Cerebellar nuclear complex (tissue), 1 donor: ENCODE data around the gene GPR162.
A peak's percentile ranks its signal among the peaks of the same experiment; 100 is the strongest.

ENCODE experiments used
- DNase-seq, 2 experiments: peaks; one replicate each; lab custom pipeline; 2025; lab: John Stamatoyannopoulos, UW

GPR162 gene

DNA sequence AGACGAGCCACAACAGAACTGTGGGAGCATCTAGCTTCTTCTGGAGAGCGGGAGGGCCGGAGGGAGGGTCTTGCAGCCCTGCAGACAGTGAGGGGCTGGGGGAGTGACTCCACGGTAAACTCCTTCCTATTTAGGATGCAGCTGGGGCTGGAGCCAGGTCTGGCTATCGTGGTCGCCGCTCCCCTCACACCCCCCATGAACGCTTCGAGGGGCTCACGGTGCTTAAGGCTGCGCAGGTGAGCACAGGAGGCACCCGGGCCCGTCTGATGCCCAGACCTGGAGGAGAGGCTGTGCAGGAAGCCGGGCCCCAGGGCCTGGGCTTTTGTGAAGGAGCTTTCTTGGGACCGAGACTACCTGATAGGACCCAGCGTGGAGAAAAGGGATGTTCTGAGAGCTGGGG is 15.2 kb downstream of the GPR162 start:
- DNase-seq: no peak

DNA sequence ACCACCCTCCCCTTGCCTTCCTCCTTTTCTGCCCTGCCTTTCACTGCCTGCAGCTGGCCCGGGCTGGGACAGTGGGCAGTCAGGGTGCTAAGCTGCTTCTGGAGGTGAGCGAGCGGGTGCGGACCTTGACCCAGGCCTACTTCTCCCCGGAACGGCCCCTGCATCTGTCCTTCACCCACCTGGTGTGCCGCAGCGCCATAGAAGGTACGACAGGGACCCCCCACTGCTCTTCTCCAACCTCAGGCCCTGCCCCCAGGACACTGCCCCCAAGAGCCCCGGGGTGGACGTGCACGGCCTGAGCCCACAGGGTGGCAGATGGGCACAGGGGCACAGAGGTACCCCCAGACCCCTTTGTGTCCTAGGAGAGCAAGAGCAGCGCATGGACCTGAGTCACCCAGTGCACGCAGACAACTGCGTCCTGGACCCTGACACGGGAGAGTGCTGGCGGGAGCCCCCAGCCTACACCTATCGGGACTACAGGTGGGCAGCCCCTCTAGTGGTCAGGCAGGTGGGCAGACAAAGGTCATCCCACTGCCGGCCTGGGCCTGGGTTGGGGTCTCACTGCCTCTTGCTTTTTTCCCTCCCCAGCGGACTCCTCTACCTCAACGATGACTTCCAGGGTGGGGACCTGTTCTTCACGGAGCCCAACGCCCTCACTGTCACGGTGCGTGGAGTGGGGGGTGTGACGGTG is 15.9 kb downstream of the GPR162 start:
- no peak for DNase-seq

DNA sequence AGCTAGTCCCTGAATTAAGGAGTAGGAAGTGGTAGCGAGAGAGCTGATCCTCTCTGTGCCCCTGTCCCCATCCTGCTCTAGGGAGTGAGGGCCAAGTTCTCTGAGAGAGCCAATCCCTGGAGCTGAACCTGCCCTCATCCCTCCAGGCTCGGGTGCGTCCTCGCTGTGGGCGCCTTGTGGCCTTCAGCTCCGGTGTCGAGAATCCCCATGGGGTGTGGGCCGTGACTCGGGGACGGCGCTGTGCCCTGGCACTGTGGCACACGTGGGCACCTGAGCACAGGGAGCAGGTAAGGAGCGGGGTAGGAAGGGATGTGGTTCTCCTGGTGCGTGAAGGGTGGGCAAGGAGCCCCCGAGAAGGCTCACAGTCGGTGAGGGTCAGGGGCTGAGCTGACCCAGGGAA is 17.2 kb downstream of the GPR162 start:
- no peak for DNase-seq

DNA sequence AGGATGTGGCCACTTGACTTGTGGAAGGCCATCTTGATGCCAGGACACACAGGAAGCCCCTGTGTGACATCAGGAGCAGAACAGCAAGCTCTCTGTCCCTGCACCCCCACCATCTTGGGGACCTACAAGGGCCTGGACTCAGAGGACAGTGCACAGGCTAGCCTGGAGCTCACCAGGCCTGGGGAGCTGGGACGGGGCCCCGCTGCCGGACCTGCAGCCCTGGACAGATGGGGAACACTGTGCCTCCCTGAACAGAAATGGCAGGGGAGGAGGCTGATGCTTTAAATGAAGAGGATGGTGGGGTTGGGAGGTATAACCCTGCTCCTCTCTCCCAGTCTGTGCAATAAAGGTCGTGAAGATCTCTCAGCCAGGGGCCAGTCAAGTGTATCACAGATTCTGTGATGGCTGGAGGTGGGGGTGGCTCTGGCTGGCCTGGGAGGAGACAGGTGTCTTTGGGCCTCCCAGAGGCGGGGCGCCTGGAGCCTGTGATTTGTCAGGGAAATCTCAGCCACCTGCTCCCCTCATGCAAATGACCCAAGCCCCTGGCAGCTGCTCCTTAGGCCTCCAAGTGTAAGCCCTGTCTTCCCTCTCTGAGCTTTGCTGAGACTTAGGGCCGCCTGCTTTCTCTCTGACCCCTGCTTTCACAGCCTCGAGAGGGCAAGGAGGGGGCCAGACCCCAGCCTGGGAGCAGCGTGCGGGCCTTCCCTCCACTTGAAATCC is 18.0 kb downstream of the GPR162 start:
- peak; percentile 6 to 16 for DNase-seq

DNA sequence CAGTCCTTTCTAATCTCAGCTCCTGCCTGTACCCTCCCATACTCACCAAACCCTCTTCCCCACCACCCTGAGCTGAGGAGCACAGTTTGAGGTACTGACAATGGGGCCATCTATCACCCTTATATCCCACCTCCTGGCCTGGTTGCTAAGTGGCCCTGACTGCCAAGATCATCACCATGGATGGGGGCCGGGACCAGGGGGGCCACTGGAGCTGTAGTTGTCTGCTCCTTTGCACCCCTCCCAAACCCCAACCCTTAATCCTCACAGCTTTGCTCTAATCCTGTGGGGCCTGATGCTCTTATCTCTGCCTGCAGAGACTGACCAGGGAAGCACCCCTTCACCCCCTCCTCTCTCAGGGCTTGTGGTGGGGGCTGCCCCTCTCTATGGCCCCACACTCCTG is 18.7 kb downstream of the GPR162 start:
- no peak for DNase-seq

DNA sequence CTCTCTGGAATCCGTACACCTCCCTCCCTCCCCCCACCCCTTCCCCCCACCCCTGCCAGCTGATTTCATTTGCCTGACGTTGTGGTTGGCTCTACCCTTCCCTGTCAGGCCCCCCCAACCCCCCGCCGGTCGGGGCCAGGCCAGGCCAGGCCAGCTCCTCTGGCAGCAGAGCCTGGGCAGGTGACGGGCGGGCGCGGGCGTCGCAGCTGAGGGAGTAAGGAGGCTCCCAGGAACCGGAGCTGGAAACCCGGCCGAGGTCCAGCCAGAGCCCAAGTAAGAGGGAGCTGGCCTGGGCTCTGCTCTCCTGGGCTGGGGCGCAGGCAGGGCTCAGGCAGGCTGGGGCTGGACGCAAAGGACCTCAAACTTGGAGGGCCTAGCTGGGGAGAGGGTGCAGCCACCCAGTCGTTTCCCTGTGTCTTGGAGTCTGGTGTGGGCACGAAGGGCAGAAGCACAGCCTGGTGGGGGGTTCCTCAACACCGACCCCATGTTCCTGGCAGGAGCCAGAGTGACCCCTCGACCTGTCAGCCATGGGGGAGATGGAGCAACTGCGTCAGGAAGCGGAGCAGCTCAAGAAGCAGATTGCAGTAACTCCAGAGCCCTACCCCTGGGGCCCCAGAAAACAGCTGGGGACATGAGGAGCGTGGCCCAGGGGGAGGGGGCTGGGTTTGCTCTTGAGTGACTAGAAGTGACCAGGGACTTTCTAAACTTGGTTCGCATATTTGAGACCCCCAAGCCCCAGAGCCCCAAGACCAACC is 19.3 kb downstream of the GPR162 start, which contains the start of gene GNB3:
Gene GNB3, plus strand, starts transcription at position 165 of the 755 bp plus-strand sequence. Its CDS starts 363 bp downstream, at position 528.
- DNase-seq: no peak

DNA sequence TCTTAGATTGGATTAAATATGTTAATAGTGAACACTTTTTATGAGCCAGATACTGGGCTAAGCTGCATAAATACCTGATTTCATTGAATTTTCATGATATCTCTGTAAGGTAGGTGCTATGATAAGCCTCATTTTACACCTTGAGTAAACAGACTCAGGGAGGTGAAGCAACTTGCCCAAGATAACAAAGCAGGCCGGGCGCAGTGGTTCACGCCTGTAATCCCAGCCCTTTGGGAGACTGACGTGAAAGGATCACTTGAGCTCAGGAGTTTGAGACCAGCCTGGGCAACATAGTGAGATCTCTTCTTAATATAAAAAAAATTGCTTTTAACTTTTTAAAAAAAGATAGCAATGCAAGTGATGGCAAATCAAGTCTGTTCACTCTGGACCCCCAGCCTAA is 20.5 kb downstream of the GPR162 start:
- no peak for DNase-seq

DNA sequence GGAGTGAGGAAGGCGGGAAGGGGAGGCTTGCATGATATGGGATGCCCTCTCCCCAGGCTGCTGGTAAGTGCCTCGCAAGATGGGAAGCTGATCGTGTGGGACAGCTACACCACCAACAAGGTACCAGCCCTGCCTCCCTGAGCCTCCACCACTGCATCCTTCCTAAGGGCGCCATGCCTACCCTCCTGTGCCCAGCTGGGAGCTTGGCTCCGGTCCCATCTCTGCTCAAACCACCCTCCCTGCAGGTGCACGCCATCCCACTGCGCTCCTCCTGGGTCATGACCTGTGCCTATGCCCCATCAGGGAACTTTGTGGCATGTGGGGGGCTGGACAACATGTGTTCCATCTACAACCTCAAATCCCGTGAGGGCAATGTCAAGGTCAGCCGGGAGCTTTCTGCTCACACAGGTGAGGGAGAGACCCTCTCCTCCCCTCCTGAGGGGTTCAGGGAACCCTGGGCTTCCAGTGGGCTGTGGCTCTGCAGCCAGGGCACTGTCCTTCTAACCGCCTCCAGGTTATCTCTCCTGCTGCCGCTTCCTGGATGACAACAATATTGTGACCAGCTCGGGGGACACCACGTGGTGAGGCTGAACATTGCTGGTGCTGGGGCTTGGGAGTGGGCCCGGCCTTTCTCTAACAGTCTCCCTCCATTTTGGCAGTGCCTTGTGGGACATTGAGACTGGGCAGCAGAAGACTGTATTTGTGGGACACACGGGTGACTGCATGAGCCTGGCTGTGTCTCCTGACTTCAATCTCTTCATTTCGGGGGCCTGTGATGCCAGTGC is 21.7 kb downstream of the GPR162 start:
- no peak for DNase-seq

DNA sequence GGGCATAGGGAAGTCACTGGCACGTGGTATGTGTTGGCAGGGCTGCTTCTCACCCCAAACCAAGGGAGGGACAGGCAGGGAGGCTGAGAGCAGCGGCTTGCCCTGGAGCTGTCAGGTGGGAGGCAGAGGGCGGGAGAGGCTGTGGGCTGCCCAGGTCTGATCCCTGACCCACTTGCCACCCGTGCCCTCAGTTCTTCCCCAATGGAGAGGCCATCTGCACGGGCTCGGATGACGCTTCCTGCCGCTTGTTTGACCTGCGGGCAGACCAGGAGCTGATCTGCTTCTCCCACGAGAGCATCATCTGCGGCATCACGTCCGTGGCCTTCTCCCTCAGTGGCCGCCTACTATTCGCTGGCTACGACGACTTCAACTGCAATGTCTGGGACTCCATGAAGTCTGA is 23.8 kb downstream of the GPR162 start:
- no peak for DNase-seq

DNA sequence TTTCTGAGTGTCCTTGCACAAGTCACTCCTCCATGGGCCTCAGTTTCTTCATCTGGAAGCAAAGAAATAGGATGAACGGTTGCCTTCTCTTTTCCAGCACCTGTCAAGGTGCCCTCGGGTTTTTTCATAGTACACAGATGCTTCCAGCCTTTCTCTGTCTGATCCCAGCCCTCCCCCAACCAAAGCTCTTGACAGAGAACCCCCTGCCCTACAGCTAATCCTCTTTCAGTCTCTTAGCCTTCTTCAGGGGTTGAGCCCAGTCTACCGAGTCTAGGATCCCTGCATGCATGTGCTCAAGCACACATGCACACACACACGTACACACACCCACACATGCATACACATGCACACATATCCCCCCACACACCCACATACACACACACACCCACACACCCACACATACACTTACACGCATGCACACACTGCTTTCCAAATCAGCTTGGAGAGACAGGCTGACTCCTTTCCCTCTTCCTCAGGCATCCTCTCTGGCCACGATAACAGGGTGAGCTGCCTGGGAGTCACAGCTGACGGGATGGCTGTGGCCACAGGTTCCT is 24.8 kb downstream of the GPR162 start:
- no peak for DNase-seq

DNA sequence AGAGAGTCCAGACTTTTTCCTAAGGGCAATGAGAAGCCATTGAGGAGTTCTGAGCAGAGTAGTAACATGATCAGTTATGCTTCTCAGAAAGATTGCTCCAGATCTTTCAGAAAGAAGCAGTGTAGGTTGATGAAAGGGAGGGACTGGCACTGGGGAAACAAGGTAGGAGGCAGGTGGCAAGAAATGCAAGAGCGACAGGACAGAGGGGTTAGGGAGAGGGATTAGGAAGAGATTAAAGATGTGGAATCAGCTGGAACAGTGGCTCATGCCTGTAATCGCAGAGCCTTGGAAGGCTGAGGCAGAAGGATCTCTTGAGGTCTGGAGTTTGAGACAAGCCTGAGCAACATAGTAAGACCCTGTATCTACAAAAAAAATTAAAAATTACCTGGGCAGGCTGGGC is 26.1 kb downstream of the GPR162 start:
- DNase-seq: no peak

DNA sequence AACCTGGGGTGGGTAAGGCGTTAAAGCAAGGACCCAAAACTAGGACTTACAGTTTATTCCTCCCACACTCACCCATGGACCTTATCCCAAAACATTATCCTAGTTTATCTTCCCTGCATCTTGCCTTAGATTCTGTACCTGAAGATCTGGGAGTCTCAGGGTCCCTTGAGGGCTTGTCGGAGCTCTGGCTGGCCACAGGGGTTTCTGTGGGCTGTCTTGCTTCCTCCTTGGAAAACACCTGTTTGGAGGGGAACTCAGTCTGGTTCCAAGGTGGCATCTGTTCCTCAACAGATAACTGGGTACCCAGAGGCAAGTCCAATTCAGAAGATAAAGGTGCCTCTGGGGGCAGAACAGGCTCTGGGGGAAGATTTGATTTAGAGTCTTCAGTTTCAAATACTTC is 27.8 kb downstream of the GPR162 start:
- no peak for DNase-seq

DNA sequence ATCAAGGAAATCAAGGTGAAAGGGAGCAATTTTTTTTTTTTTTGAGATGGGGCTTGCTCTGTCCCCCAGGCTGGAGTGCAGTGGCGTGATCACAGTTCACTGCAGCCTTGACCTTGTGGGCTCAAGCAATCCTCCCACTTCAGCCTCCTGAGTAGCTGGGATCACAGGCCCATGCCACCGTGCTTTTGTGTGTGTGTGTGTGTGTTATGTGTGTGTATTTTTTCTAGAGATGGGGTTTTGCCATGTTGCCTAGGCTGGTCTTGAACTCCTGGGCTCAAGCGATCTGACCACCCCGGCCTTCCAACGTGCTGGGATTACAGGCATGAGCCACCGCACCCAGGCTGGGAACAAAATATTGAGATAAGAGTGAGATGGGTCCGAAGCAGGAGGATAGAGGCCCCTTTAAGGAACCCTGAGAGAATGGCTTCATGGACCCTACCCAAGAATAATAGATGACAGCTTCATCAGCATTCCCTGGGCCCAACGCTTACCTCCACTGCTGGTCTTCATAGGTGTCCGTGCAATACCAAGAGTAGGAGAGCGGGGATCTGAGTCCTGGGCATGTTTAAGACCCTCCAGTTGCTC is 28.4 kb downstream of the GPR162 start:
- DNase-seq: no peak

DNA sequence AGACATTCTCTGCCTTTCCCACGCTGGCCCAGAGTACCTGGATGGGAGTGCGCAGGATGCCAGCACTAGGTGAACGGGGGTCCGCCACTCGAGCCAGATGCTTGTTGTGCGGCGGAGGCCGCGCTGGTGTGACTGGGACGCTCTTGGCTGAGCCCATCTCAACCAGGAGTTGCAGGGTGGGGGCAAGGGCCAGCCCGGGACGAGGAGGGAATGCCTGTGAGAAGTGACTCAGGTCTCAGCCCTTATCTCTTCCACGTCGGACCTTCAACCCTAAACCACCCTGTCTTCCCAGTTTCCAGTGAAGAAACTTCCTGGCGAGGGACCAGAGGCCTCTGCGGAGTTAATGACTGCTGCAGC is 29.2 kb downstream of the GPR162 start:
- no peak for DNase-seq

DNA sequence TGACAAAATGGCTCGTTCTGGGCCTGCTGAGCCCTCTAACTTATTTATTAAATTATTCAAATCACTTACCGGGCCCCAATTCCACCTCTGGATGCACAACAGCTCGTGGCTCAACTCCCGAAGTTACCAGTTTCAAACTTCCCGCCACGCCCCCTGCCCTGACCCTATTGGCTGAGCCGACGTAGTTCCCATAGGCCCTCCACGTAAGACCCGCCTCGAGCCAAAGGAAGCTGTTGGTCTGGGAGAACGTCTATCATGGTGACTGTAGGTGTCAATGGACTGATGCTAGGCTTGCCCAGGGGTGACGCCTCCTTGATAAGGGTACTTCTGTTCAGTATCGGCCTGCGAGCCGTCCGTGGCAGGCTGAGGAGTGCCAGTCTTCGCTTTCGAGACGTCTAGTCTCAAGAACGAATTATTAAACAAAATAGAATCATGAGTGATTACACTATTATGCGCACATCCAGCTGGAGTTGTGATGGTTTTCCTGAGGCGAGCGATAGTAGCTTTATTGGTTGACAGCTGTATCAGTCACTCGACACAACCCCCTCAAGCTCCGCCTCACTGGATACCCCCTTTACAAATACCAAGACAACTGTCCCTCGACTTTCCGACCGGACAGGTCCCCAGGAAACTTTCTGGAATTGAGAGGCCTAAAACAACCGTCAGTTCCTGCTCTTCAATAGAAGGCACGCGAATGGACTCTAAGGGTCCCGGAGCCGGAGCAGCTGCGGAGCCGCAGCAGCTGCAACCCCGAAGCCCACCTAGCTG is 29.7 kb downstream of the GPR162 start, which contains the start of gene CDCA3:
Gene CDCA3, minus strand, starts transcription at position 134 of the 768 bp plus-strand sequence. CDS start 334 bp downstream, outside the sequence.
- peak; percentile 91 to 95 for DNase-seq

DNA sequence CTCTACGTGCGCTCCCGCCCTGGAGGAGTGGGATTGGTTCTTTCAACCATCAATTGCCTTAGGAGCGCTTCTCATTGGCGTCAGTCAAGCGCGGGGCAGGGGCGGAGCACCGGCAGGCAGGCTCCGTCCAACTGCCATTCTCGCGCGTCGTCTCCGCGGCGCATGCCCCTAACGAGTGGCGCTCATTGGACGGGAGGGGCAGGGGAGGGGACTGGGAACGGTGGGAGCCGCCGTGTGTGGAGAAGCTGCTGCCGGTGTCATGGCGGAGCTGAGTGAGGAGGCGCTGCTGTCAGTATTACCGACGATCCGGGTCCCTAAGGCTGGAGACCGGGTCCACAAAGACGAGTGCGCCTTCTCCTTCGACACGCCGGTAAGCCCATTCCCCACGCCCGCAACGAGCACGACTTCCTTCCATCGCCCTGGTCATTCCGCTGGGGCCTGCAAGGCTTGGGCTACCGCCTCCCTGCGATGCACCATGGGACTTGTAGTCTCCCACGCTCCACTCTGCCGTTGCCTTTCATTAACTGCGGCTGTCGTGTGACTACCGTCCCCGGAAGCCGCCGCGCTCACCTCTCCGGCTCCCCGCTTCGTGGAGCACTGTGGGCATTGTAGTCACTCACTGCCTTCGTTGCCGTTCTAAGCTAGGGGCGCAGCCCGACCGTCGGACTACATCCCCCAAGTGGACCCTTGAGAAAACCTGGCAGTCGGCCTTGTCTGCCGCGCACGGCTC is 30.5 kb downstream of the GPR162 start, which contains the start of gene USP5:
Gene USP5, plus strand, starts transcription at position 230 of the 730 bp plus-strand sequence. Its CDS starts 30 bp downstream, at position 260.
- DNase-seq: peak; percentile 97 to 99

DNA sequence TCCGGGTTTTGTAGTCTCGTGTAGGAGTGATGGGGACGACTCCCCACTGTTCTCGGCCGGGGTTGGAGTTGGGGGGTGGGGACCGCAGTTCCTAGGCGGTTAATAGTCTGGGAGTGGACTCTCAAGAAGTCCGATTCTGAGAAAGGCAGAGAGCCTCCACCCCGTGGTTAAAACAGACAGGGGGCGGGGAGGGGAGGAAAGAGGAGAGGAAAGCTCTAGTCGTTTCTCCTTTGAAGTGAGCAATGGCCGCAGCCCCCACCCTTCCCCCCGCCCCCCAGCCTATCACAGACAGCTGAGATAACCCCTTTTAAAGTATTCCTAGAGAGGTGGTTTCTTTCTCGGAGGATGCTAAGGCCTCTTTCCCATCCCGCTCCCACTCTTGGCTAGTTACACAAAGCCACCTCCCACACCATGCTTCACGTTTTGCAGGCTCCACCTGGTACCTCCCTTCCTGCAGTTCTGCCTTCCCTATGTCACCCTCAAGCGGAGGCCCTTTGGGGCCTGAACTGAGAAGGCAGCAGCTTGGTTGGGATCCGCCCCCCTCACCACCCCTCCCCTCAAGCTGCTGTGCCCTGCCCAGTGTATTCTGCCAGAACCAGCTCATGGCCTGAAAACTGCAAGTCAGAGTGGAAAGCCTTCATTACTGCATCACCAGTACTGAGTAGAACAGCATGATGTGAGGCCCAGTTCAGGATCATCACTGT is 31.2 kb downstream of the GPR162 start:
- DNase-seq: no peak

DNA sequence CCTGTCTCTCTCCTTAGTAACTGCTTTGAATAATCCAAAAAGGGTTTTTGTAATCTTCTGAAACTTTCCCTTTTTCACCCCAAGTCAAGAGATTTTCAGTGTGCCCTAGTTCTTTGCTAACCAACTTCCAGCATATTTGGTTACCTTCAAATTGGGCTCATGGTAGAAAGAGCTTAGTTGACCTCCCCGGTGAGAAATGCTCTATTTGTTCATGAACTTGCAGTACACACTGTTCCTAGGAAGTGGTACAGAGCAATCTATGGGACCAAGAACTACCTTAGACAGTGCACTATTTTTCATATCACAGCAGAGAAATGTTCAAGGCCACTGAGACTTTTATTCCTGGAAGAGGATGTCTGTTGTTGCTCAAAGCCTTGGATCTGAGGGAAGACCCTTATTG is 32.0 kb downstream of the GPR162 start:
- no peak for DNase-seq

DNA sequence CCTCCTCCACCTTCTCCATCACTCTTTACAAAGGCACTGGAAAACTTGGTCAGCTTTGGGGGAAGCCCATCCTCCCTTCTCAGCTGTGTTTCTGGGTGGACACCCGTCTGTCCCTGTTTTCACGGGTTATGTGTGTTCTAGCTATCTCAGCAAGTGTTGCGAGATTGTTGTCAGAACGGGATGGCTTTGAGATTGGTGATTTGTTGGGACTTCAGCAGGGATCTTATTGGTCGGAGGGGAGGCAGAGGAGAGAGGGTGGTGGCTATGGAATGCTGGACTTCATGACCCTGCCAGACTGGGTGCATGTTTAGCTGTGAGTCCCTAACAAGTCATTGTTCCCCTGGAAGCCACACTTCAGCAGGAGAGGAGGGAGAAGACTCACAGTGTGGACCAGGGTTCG is 32.4 kb downstream of the GPR162 start:
- DNase-seq: no peak
